ENCODE measurements around the gene APOO. TPM values are rescaled to one million over a fixed set of nuclear protein-coding genes. Genes with fewer than 3 reads are reported as not detected.

The APOO gene
- total and polyA plus RNA-seq, 2 of the 13 experiments (the other 11 are each of a cell fraction or from before 2014, with no cell fraction given), result 9.7 to 22.1 TPM

GRCh38 chrX:23841847-23842522 is 65.8 kb downstream of the APOO start (continued):
- no peak for TF ChIP-seq NR1H2 (CRISPR knock-in tag; IDR thresholded peaks at IDR 0.05; ENCODE audit: borderline replicate concordance, low read depth)
- TF ChIP-seq CENPBD1 (CRISPR knock-in tag; IDR thresholded peaks at IDR 0.05; ENCODE audit: borderline replicate concordance, low read depth), result no peak
- no peak for TF ChIP-seq CREBL2 (CRISPR knock-in tag; IDR thresholded peaks at IDR 0.05; ENCODE audit: borderline replicate concordance)
- TF ChIP-seq REST (IDR thresholded peaks at IDR 0.05; ENCODE audit: borderline replicate concordance in 1 of 2, low read depth in 1 of 2, low read length in 2 of 2), result no peak; a peak in 1 of 4 replicates
- peak; percentile 67 for TF ChIP-seq PHF21A (CRISPR knock-in tag; IDR thresholded peaks at IDR 0.05)
- TF ChIP-seq EEA1 (CRISPR knock-in tag; IDR thresholded peaks at IDR 0.05; ENCODE audit: borderline replicate concordance), result no peak
- TF ChIP-seq ZNF234 (CRISPR knock-in tag; conservative IDR thresholded peaks at IDR 0.05), result no peak
- TF ChIP-seq ZBTB40 (IDR thresholded peaks at IDR 0.05), result no peak
- TF ChIP-seq ZBTB40 (CRISPR knock-in tag; IDR thresholded peaks at IDR 0.05), result no peak
- TF ChIP-seq ZNF570 (CRISPR knock-in tag; IDR thresholded peaks at IDR 0.05; ENCODE audit: borderline replicate concordance), result no peak
- no peak for TF ChIP-seq ZNF567 (CRISPR knock-in tag; IDR thresholded peaks at IDR 0.05; ENCODE audit: borderline replicate concordance)
- no peak for TF ChIP-seq HNRNPK (IDR thresholded peaks at IDR 0.05; ENCODE audit: low read depth, low read length, poor library complexity, severe bottlenecking)
